GM23248 (cell line): ENCODE results near the gene COG5.

ENCODE experiments used
- EZH2 ChIP-seq: fragments of 200-600 bp; sonication (generic); IDR thresholded peaks from 2 replicates; pipeline ENCODE4 v1.6.1; 2018; ENCODE audit warnings: antibody characterized with exemption, mild to moderate bottlenecking; ENCODE audit not compliant: insufficient read depth, poor library complexity, severe bottlenecking
- EZH2phosphoT487 ChIP-seq: fragments of 200-600 bp; sonication (generic); IDR thresholded peaks from 2 replicates; pipeline ENCODE4 v1.6.1; 2018; ENCODE audit warnings: antibody characterized with exemption, moderate library complexity, mild to moderate bottlenecking, low read depth; ENCODE audit not compliant: insufficient read depth

- TF ChIP-seq EZH2 (no peak), EZH2phosphoT487 (no peak)
Observed at GRCh38 chr7:107593025-107593410, 29.3 kb upstream of the COG5 start.
